Liver (tissue), 9 donors: ENCODE measurements around the gene WNT10A. TPM values are rescaled to one million over a fixed set of nuclear protein-coding genes. Genes with fewer than 3 reads are reported as not detected.

Source experiments
- DNase-seq: peaks from one replicate; pipeline ENCODE4 v3.0.0-alpha.2; 2017; ENCODE audit warnings: low spot score
- H3K27ac ChIP-seq, 2 donors: one replicate each; pipeline ENCODE4 v1.7.0; 2013; ENCODE audit warnings: inconsistent platforms in 2 of 2, low read length in 2 of 2, control low read depth in 1 of 2, low read depth in 1 of 2, mild to moderate bottlenecking in 1 of 2
- H3K27me3 ChIP-seq, 4 donors: one replicate each; pipeline versions ENCODE4 v1.6.1 to v1.7.0; 2013; ENCODE audit warnings: low read length in 3 of 4, inconsistent platforms in 1 of 4, mild to moderate bottlenecking in 1 of 4, moderate library complexity in 1 of 4; ENCODE audit not compliant: control insufficient read depth in 4 of 4, insufficient read depth in 4 of 4
- H3K36me3 ChIP-seq, 4 donors: one replicate each; pipeline versions ENCODE4 v1.6.1 to v1.7.0; 2013; ENCODE audit warnings: low read length in 3 of 4, mild to moderate bottlenecking in 3 of 4, low read depth in 1 of 4, moderate library complexity in 1 of 4; ENCODE audit not compliant: control insufficient read depth in 4 of 4, insufficient read depth in 3 of 4
- H3K4me1 ChIP-seq, 4 donors: one replicate each; pipeline versions ENCODE4 v1.6.1 to v1.7.0; 2013; ENCODE audit warnings: low read length in 3 of 4, mild to moderate bottlenecking in 3 of 4, moderate library complexity in 1 of 4; ENCODE audit not compliant: control insufficient read depth in 4 of 4, insufficient read depth in 4 of 4
- H3K4me3 ChIP-seq, 3 donors: one replicate each; pipeline versions ENCODE4 v1.6.1 to v1.7.0; 2013; ENCODE audit warnings: low read length in 3 of 3, control low read depth in 1 of 3, low read depth in 1 of 3, mild to moderate bottlenecking in 1 of 3
- H3K9ac ChIP-seq, 2 donors: one replicate each; pipeline ENCODE4 v1.7.0; 2013; ENCODE audit warnings: low read length in 2 of 2, mild to moderate bottlenecking in 2 of 2, moderate library complexity in 2 of 2, control low read depth in 1 of 2, low read depth in 1 of 2
- H3K9me3 ChIP-seq, 4 donors: one replicate each; pipeline versions ENCODE4 v1.6.1 to v1.7.0; 2013; ENCODE audit warnings: low read length in 3 of 4; ENCODE audit not compliant: control insufficient read depth in 4 of 4
- ATF3 ChIP-seq: IDR thresholded peaks from 2 replicates; pipeline ENCODE4 v1.6.1; 2016; ENCODE audit warnings: antibody characterized with exemption
- CTCF ChIP-seq: fragments of 150-350 bp; IDR thresholded peaks from 2 replicates; pipeline ENCODE4 v1.5.1; 2017; ENCODE audit warnings: improper control_type of control experiment, low read depth, low read length; ENCODE audit not compliant: missing input control
- EGR1 ChIP-seq, 2 donors: IDR thresholded peaks; 2 replicates each; pipeline ENCODE4 v1.6.1; 2016 to 2018; ENCODE audit warnings: antibody characterized with exemption in 2 of 2, low read depth in 2 of 2
- FOXA1 ChIP-seq: IDR thresholded peaks from 2 replicates; pipeline ENCODE4 v1.6.1; 2016; ENCODE audit warnings: antibody characterized with exemption
- FOXA2 ChIP-seq: IDR thresholded peaks from 2 replicates; pipeline ENCODE4 v1.6.1; 2016; ENCODE audit warnings: antibody characterized with exemption
- GABPA ChIP-seq, 2 donors: IDR thresholded peaks in 1 of 2; conservative IDR thresholded peaks in 1 of 2; 2 replicates each; pipeline ENCODE4 v1.6.1; 2016; ENCODE audit warnings: antibody characterized with exemption in 2 of 2, mild to moderate bottlenecking in 1 of 2, moderate library complexity in 1 of 2
- HNF4A ChIP-seq, 2 donors: conservative IDR thresholded peaks; 2 replicates each; pipeline ENCODE4 v1.6.1; 2016; ENCODE audit warnings: antibody characterized with exemption in 2 of 2, mild to moderate bottlenecking in 2 of 2
- HNF4G ChIP-seq: IDR thresholded peaks from 2 replicates; pipeline ENCODE4 v1.6.1; 2016; ENCODE audit warnings: antibody characterized with exemption
- JUND ChIP-seq, 2 donors: IDR thresholded peaks; 2 replicates each; pipeline ENCODE4 v1.6.1; 2016; ENCODE audit warnings: antibody characterized with exemption in 2 of 2
- MAX ChIP-seq: IDR thresholded peaks from 2 replicates; pipeline ENCODE4 v1.6.1; 2016; ENCODE audit warnings: antibody characterized with exemption
- NR2F2 ChIP-seq: IDR thresholded peaks from 2 replicates; pipeline ENCODE4 v1.6.1; 2016; ENCODE audit warnings: antibody characterized with exemption
- RAD21 ChIP-seq, 2 donors: IDR thresholded peaks; 2 replicates each; pipeline ENCODE4 v1.6.1; 2016; ENCODE audit warnings: antibody characterized with exemption in 2 of 2, mild to moderate bottlenecking in 2 of 2
- REST ChIP-seq: IDR thresholded peaks from 2 replicates; pipeline ENCODE4 v1.6.1; 2016; ENCODE audit warnings: antibody characterized with exemption, mild to moderate bottlenecking
- RXRA ChIP-seq, 2 donors: IDR thresholded peaks; 2 replicates each; pipeline ENCODE4 v1.6.1; 2017 to 2018; ENCODE audit warnings: antibody characterized with exemption in 2 of 2, mild to moderate bottlenecking in 1 of 2
- SP1 ChIP-seq: IDR thresholded peaks from 2 replicates; pipeline ENCODE4 v1.6.1; 2018; ENCODE audit warnings: antibody characterized with exemption, mild to moderate bottlenecking
- TAF1 ChIP-seq: conservative IDR thresholded peaks from 2 replicates; pipeline ENCODE4 v1.6.1; 2016; ENCODE audit warnings: antibody characterized with exemption, mild to moderate bottlenecking
- YY1 ChIP-seq: IDR thresholded peaks from 2 replicates; pipeline ENCODE4 v1.6.1; 2016; ENCODE audit warnings: antibody characterized with exemption, mild to moderate bottlenecking
- ZBTB33 ChIP-seq: IDR thresholded peaks from 2 replicates; pipeline ENCODE4 v1.6.1; 2016; ENCODE audit warnings: antibody characterized with exemption
- WGBS: extraction: QIAGEN DNeasy Blood & Tissue Kit; methylation state at CpG from one replicate; pipeline ENCODE4 v1.1.7; 2013; 5-methylcytosine and 5-hydroxymethylcytosine counted together
- polyA plus RNA-seq, 2 donors: library from polyadenylated mRNA; stranded (reverse) in 1 of 2; unstranded in 1 of 2; fragments of 200-250 nt in 1 of 2; fragments of >200 nt in 1 of 2; fragmentation: Nextera tagmentation in 1 of 2; extraction: Ambion mirVana in 1 of 2; gene quantifications; one replicate each; pipeline versions ENCODE4 v1.2.1 to v1.2.3, GENCODE V29; 2013 to 2015
- total RNA-seq, 2 donors: library from RNA; depleted of rRNA; stranded (reverse); fragments of >200 nt; gene quantifications; one replicate each; pipeline ENCODE4 v1.2.3, GENCODE V29; 2014
- donor health status: healthy.
- donor health status: healthy.
- donor health status: healthy.
- donor health status: healthy.
- donor health status: healthy.

Gene WNT10A
- total and polyA plus RNA-seq, 4 donors, result 0.01 to 0.08 (median 0.05) TPM; not detected in 1

GRCh38 chr2:218882461-218882816 lies 1.8 kb downstream of the WNT10A start:
- DNase-seq, result no peak
- WGBS, result 75% methylated on average over 1 of the region's 1 CpG
- Histone ChIP-seq H3K27ac (no peak overlapping the region), H3K4me3 (no peak overlapping the region), H3K36me3 (no peaks in the 10 kb centered on the region), H3K9me3 (no peaks in the 10 kb centered on the region), H3K4me1 (peaks cover 3 to 13% (median 10%) of the 10 kb centered on the region in 4 donors), H3K9ac (no peak overlapping the region), H3K27me3 (peaks cover 2 to 28% (median 10%) of the 10 kb centered on the region in 4 donors)
- TF ChIP-seq HNF4G (no peak), MAX (no peak), YY1 (no peak), ATF3 (no peak), RXRA (IDR thresholded peaks at IDR 0.05) (no peak), RAD21 (IDR thresholded peaks at IDR 0.05) (no peak), TAF1 (no peak), GABPA (IDR thresholded peaks at IDR 0.05 in 1 of 2, conservative IDR thresholded peaks at IDR 0.05 in 1 of 2) (no peak), SP1 (no peak), FOXA2 (no peak), HNF4A (conservative IDR thresholded peaks at IDR 0.05) (no peak), FOXA1 (no peak), REST (no peak), ZBTB33 (no peak), NR2F2 (no peak), CTCF (no peak), EGR1 (IDR thresholded peaks at IDR 0.05; ENCODE audit: low read depth in 2 of 2) (no peak), JUND (IDR thresholded peaks at IDR 0.05) (no peak)
